HG03457 (cell line): ENCODE results near the gene EMC10.
"Not testable (repeated sequence)": the region's sequence is repeated elsewhere in the genome, so short reads cannot be mapped to it uniquely, and the experiment has no call there.

ENCODE experiments used
- ATAC-seq: cut with Tn5 transposase; IDR thresholded peaks from one replicate; pipeline ENCODE4 v1.9.1; 2021; ENCODE audit warnings: moderate number of reproducible peaks; ENCODE audit not compliant: unreplicated experiment

Gene EMC10

GRCh38 chr19:50512999-50513745 lies 36.9 kb downstream of the EMC10 start:
- no peak for ATAC-seq

GRCh38 chr19:50513746-50514345 lies 37.5 kb downstream of the EMC10 start, which contains the start of gene ASPDH:
Gene ASPDH, minus strand, starts transcription at chr19:50513913. Its CDS starts 90 bp downstream, at chr19:50513823.
- no peak for ATAC-seq

- ATAC-seq: no peak
These were observed 38.2 kb downstream of the EMC10 start for GRCh38 chr19:50514346-50515167.

- ATAC-seq: no peak
These were observed 38.9 kb downstream of the EMC10 start for GRCh38 chr19:50515168-50515561.

GRCh38 chr19:50516456-50516855 lies 40.1 kb downstream of the EMC10 start:
- ATAC-seq: no peak

- ATAC-seq: no peak
These were observed 40.8 kb downstream of the EMC10 start for GRCh38 chr19:50516964-50517703.

- ATAC-seq: no peak
These were observed 41.4 kb downstream of the EMC10 start for GRCh38 chr19:50517704-50518075.

- no peak for ATAC-seq
These were observed 42.0 kb downstream of the EMC10 start for GRCh38 chr19:50518091-50519005.

GRCh38 chr19:50519006-50519575 lies 42.8 kb downstream of the EMC10 start:
- no peak for ATAC-seq

- ATAC-seq: no peak
These were observed 44.6 kb downstream of the EMC10 start for GRCh38 chr19:50520822-50521465.

- no peak for ATAC-seq
These were observed 46.6 kb downstream of the EMC10 start for GRCh38 chr19:50522881-50523280.

GRCh38 chr19:50528052-50528451 lies 51.7 kb downstream of the EMC10 start:
- not testable (repeated sequence) for ATAC-seq

GRCh38 chr19:50531171-50531612 lies 54.9 kb downstream of the EMC10 start:
- no peak for ATAC-seq

GRCh38 chr19:50532952-50533351 lies 56.6 kb downstream of the EMC10 start:
- ATAC-seq: no peak

GRCh38 chr19:50534478-50534877 lies 58.2 kb downstream of the EMC10 start:
- no peak for ATAC-seq

- ATAC-seq: no peak
These were observed 59.4 kb downstream of the EMC10 start for GRCh38 chr19:50535672-50536187.

GRCh38 chr19:50536662-50537305 lies 60.5 kb downstream of the EMC10 start:
- no peak for ATAC-seq

- no peak for ATAC-seq
These were observed 61.0 kb downstream of the EMC10 start for GRCh38 chr19:50537306-50537685.
